Common myeloid progenitor, CD34-positive (primary cell): ENCODE results near the gene NPAT.
A peak's percentile ranks its signal among the peaks of the same experiment; 100 is the strongest.

Experiments
- CTCF ChIA-PET: fragments of 350-600 bp; sonication (Branson Sonifier 250); formaldehyde crosslinking; loops from one replicate; lab custom pipeline; 2021; ENCODE audit warnings: antibody characterized with exemption; lab: Charles Lee
- POLR2A ChIA-PET: fragments of 350-600 bp; sonication (Branson Sonifier 250); formaldehyde crosslinking; loops from one replicate; lab custom pipeline; 2021; ENCODE audit warnings: antibody characterized with exemption; lab: Charles Lee
- DNase-seq, 3 donors: peaks; one replicate each; pipeline versions ENCODE4 v3.0.0 to v3.0.0-alpha.2; 2013
- H3K27ac ChIP-seq, 2 experiments: 1 replicate in 1 of 2; 2 replicates in 1 of 2; pipeline ENCODE4 v1.7.0; 2013; ENCODE audit warnings: inconsistent platforms in 2 of 2, low read length in 2 of 2, mild to moderate bottlenecking in 2 of 2, low read depth in 1 of 2, moderate library complexity in 1 of 2; ENCODE audit not compliant: severe bottlenecking in 2 of 2, insufficient read depth in 1 of 2, poor library complexity in 1 of 2
- H3K27me3 ChIP-seq, 5 experiments: replicated peaks in 2 of 5; 1 replicate in 3 of 5; 2 replicates in 2 of 5; pipeline versions ENCODE4 v1.6.1 to v1.7.0; 2013; ENCODE audit warnings: low read length in 4 of 5, mild to moderate bottlenecking in 2 of 5, moderate library complexity in 2 of 5, inconsistent platforms in 1 of 5; ENCODE audit not compliant: insufficient read depth in 5 of 5, control insufficient read depth in 4 of 5
- H3K36me3 ChIP-seq, 4 experiments: 1 replicate in 2 of 4; 2 replicates in 2 of 4; pipeline versions ENCODE4 v1.6.1 to v1.7.0; 2013; ENCODE audit warnings: low read length in 3 of 4, control low read depth in 1 of 4, mild to moderate bottlenecking in 1 of 4; ENCODE audit not compliant: control insufficient read depth in 4 of 4, insufficient read depth in 4 of 4
- H3K4me1 ChIP-seq, 4 experiments: 1 replicate in 3 of 4; 2 replicates in 1 of 4; pipeline versions ENCODE4 v1.6.1 to v1.7.1; 2013; ENCODE audit warnings: low read length in 3 of 4, mild to moderate bottlenecking in 3 of 4, control low read depth in 1 of 4, inconsistent platforms in 1 of 4, moderate library complexity in 1 of 4; ENCODE audit not compliant: control insufficient read depth in 4 of 4, insufficient read depth in 4 of 4; ENCODE audit errors: control extremely low read depth in 1 of 4
- H3K4me3 ChIP-seq, 7 experiments: 1 replicate in 4 of 7; 2 replicates in 3 of 7; pipeline versions ENCODE4 v1.5.1 to v1.7.0; 2013; ENCODE audit warnings: mild to moderate bottlenecking in 7 of 7, low read length in 6 of 7, moderate library complexity in 6 of 7, inconsistent platforms in 2 of 7, low read depth in 2 of 7, control low read depth in 1 of 7; ENCODE audit not compliant: insufficient read depth in 4 of 7, control insufficient read depth in 1 of 7; ENCODE audit errors: extremely low read depth in 1 of 7
- H3K9me3 ChIP-seq, 5 experiments: 1 replicate in 4 of 5; 2 replicates in 1 of 5; pipeline versions ENCODE4 v1.6.1 to v1.7.1; 2013; ENCODE audit warnings: low read length in 4 of 5, mild to moderate bottlenecking in 2 of 5, inconsistent platforms in 1 of 5, low read depth in 1 of 5, moderate library complexity in 1 of 5; ENCODE audit not compliant: control insufficient read depth in 4 of 5, insufficient read depth in 2 of 5; ENCODE audit errors: control extremely low read depth in 1 of 5
- WGBS: methylation state at CpG from one replicate; pipeline ENCODE4 v1.1.5; 2013; ENCODE audit not compliant: insufficient coverage; 5-methylcytosine and 5-hydroxymethylcytosine counted together

NPAT gene

DNA sequence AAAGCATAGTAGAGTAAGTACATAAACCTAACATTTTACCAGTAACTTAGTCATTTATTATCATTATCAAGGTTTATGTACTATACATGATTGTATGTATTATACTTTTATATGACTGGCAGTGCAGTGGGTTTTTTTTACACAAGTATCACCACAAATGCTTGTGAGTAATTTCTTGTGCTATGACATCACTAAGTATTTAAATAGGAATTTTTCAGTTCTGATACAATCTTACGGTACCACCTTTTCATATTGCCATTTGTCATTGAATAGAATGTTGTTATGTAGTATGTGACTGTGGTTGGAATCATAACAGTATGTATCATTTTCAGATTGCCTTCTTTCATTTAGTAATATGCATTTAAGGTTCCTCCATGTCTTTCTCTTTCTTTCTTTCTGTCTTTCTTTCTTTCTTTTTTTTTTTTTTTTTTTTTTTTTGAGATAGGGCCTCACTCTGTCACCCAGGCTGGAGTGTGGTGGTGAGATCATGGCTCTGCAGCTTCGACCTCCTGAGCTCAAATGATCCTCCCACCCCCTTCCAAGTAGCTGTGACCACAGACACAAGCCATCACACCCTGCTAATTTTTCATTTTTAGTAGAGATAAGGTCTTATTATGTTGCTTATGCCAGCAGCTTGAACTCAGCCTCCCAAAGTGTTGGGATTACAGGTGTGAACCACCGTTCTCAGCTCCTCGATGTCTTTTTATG lies 19.0 kb upstream of the NPAT start:
- Histone ChIP-seq H3K27ac (no peak overlapping the region), H3K27me3 (no peaks in the 10 kb centered on the region), H3K9me3 (no peaks in the 10 kb centered on the region), H3K4me1 (peaks cover 4 to 15% (median 10%) of the 10 kb centered on the region in 4 experiments), H3K36me3 (peaks cover 0 to 14% (median 5%) of the 10 kb centered on the region in 4 experiments), H3K4me3 (no peak overlapping the region)
- POLR2A ChIA-PET = no interaction called here
- no peak for DNase-seq
- WGBS = 100% methylated on average over 2 of the region's 4 CpGs
- CTCF ChIA-PET = interaction anchor here (0.7 to 1.1 kb wide), 2 partner anchors 19 to 35 kb away, joined by 3 read pairs; partner anchors contain the start of gene NPAT

DNA sequence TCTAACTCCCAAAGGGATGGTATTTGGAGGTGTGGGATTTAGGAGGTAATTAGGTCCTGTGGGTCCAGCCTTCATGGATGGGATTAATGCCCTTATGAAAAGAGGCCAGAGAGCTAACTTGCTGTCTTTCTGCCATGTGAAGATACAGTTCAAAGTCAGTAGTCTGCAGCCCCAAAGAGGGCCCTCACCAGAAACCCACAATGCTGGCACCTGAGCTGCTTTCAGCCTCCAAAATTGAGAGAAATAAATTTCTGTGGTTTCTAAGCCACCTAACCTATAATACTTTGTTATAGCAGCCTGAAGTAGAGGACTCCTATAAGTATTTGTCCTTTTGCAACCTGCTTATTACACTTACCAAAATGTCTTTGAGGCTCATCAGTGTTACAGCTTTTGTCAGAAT lies 16.6 kb upstream of the NPAT start:
- CTCF ChIA-PET = no interaction called here
- Histone ChIP-seq H3K9me3 (no peaks in the 10 kb centered on the region), H3K36me3 (peaks cover 0 to 19% (median 4%) of the 10 kb centered on the region in 4 experiments), H3K27ac (no peak overlapping the region), H3K27me3 (no peaks in the 10 kb centered on the region), H3K4me1 (peaks cover 9 to 22% (median 12%) of the 10 kb centered on the region in 4 experiments), H3K4me3 (no peak overlapping the region)
- no peak for DNase-seq
- POLR2A ChIA-PET = no interaction called here

DNA sequence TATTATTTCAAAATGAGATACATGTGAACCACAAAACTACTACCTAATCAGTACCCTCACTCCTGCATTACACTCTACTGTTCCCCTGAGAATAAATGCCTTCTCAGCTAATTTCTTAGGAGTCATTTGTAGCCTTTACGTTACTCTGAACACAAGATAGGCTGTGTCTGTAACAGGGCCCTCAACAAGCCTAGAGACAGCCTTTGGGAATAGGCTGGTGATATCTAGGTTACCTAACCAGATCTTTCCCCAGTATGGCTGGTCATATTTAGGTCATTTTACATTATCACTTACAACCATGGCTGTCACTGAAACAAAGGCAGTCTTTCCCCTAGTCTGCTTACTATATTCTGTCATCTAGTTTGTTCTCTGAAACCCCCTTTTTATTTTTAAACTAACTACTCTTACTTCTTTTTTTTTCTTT lies 14.6 kb upstream of the NPAT start:
- POLR2A ChIA-PET = interaction anchor here (0.6 kb wide), 1 partner anchor 14 kb away, joined by 5 read pairs; the partner anchor contains the start of genes ATM and NPAT
- peaks cover 9 to 22% (median 12%) of the 10 kb centered on the region in 4 experiments for H3K4me1 ChIP-seq
- peaks cover 0 to 33% (median 6%) of the 10 kb centered on the region in 4 experiments for H3K36me3 ChIP-seq
- CTCF ChIA-PET = interaction anchor here (0.6 to 2.7 kb wide), 5 partner anchors 9 to 223 kb away, joined by 3 to 9 read pairs (median 5); partner anchors contain the start of genes ATM and NPAT
- H3K27me3 ChIP-seq = no peaks in the 10 kb centered on the region
- WGBS = 88% methylated on average over 1 of the region's 1 CpG
- H3K4me3 ChIP-seq = peak overlapping the region in 1 of 7 experiments; percentile 28
- H3K27ac ChIP-seq = no peak overlapping the region
- no peaks in the 10 kb centered on the region for H3K9me3 ChIP-seq
- DNase-seq = no peak

DNA sequence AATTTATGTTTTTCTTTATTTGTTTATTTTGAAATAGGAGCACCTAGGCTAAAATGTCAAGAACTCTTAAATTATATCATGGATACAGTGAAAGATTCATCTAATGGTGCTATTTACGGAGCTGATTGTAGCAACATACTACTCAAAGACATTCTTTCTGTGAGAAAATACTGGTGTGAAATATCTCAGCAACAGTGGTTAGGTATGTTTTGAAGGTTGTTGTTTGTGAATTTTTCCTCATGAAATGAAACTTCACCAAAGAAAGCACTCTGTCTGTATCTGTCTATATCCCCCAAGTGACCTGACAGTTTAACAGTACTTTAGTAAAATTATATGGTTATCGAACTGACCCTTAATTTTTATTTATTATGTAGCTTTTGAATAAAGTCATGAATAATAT lies 13.2 kb upstream of the NPAT start:
- Histone ChIP-seq H3K27me3 (no peaks in the 10 kb centered on the region), H3K4me1 (peaks cover 9 to 22% (median 12%) of the 10 kb centered on the region in 4 experiments), H3K9me3 (no peaks in the 10 kb centered on the region), H3K27ac (no peak overlapping the region), H3K36me3 (peaks cover 4 to 39% (median 8%) of the 10 kb centered on the region in 4 experiments), H3K4me3 (no peak overlapping the region)
- CTCF ChIA-PET = interaction anchor here (1.5 to 2.7 kb wide), 2 partner anchors 13 to 17 kb away, joined by 5 to 9 read pairs; partner anchors contain the start of genes ATM and NPAT
- POLR2A ChIA-PET = no interaction called here
- no CpG with 5 or more reads among the region's 2 CpGs for WGBS
- DNase-seq = no peak

DNA sequence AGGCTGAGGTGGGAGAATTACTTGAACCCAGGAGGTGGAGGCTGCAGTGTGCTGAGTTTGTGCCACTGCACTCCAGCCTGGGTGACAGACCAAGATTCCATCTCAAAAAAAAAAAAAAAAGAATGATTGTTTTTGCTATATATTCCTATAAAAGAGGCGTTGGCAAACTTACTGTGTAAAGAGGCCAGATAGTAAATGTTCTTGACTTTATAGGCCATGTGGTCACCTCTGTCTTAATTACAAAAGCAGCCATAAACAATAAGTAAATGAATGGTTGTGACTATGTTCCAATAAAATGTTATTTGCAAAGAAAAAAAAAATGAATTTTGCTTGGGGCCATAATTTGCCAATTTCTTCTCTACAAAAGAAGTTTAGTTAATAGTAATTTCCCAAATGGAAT lies 12.8 kb upstream of the NPAT start:
- no peak overlapping the region for H3K4me3 ChIP-seq
- CTCF ChIA-PET = interaction anchor here (2.7 kb wide), 1 partner anchor 17 kb away, joined by 9 read pairs; no protein-coding TSS in a partner anchor
- WGBS = no CpG with 5 or more reads among the region's 1 CpG
- H3K4me1 ChIP-seq = peaks cover 9 to 22% (median 12%) of the 10 kb centered on the region in 4 experiments
- peaks cover 2 to 41% (median 8%) of the 10 kb centered on the region in 4 experiments for H3K36me3 ChIP-seq
- no peaks in the 10 kb centered on the region for H3K27me3 ChIP-seq
- POLR2A ChIA-PET = no interaction called here
- no peak for DNase-seq
- no peaks in the 10 kb centered on the region for H3K9me3 ChIP-seq
- no peak overlapping the region for H3K27ac ChIP-seq

DNA sequence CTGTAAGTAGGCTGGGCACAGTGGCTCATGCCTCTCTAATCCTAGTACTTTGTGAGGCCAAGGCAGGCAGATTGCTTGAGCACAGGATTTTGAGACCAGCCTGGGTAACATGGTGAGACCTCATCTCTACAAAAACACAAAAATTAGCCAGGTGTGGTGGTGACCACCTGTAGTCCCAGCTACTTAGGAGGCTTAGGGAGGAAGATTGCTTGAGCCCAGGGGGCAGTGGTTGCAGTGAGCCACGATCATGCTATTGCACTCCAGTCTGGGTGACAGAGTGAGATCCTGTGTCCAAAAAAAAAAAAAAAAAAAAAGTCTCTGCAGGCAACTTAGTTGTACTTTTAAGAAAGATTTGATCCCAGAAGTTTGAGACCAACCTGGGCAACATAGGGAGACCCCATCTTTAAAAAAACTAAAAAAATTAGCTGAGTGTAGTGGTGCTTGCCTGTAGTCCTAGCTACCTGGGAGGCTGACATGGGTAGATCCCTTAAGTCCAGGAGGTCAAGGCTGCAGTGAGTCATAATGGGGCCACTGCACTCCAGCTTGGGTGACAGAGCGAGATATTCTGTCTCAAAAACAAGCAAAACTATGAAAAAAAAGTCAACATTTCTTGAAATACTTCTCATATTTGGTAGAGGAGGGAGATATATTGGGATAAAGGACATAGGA lies 11.0 kb upstream of the NPAT start:
- CTCF ChIA-PET = interaction anchor here (1.2 kb wide), 1 partner anchor 10 kb away, joined by 3 read pairs; the partner anchor contains the start of gene ATM

More for the DNA sequence above, 11.0 kb upstream of the NPAT start:
- DNase-seq = no peak
- H3K36me3 ChIP-seq = peaks cover 0 to 49% (median 12%) of the 10 kb centered on the region in 4 experiments
- H3K9me3 ChIP-seq = no peaks in the 10 kb centered on the region
- no peaks in the 10 kb centered on the region for H3K27me3 ChIP-seq
- H3K4me1 ChIP-seq = peaks cover 9 to 17% (median 12%) of the 10 kb centered on the region in 4 experiments
- H3K27ac ChIP-seq = no peak overlapping the region
- H3K4me3 ChIP-seq = no peak overlapping the region
- POLR2A ChIA-PET = interaction anchor here (0.5 kb wide), 1 partner anchor 20 kb away, joined by 3 read pairs; no protein-coding TSS in a partner anchor
- no CpG with 5 or more reads among the region's 2 CpGs for WGBS
